Neural cell (in vitro differentiated cells): ENCODE results near the gene SLC4A3. TPM values are rescaled to one million over a fixed set of nuclear protein-coding genes. Genes with fewer than 3 reads are reported as not detected.

Experiments used
- H2AFZ ChIP-seq: fragments of 200-600, 300-800 bp; sonication (generic), shearing (Covaris generic); 2 replicates; pipeline ENCODE4 v1.6.0; 2014; ENCODE audit warnings: low read depth, mild to moderate bottlenecking, antibody characterized with exemption, low read length, moderate library complexity
- H3F3A ChIP-seq: fragments of 200-600 bp; shearing (Covaris generic); 2 replicates; pipeline ENCODE4 v1.6.1; 2016; ENCODE audit warnings: mild to moderate bottlenecking, moderate library complexity, mixed read lengths, antibody characterized with exemption, low read length; ENCODE audit not compliant: insufficient read depth, poor library complexity, severe bottlenecking
- H3K27ac ChIP-seq: fragments of 200-600, 300-800 bp; sonication (generic), shearing (Covaris generic); 2 replicates; pipeline ENCODE4 v1.5.1; 2014; ENCODE audit warnings: mild to moderate bottlenecking, low read length, moderate library complexity
- H3K27me3 ChIP-seq: fragments of 300-800, 200-600 bp; sonication (generic), shearing (Covaris generic); 2 replicates; pipeline ENCODE4 v1.6.0; 2014; ENCODE audit warnings: mild to moderate bottlenecking, low read depth, low read length, moderate library complexity; ENCODE audit not compliant: insufficient read depth
- H3K36me3 ChIP-seq: fragments of 300-800, 200-600 bp; sonication (generic), shearing (Covaris generic); 2 replicates; pipeline ENCODE4 v1.5.1; 2014; ENCODE audit warnings: mild to moderate bottlenecking, antibody characterized with exemption, low read length, moderate library complexity; ENCODE audit not compliant: insufficient read depth
- H3K4me2 ChIP-seq: fragments of 300-800, 200-600 bp; sonication (generic), shearing (Covaris generic); 2 replicates; pipeline ENCODE4 v1.6.0; 2014; ENCODE audit warnings: mild to moderate bottlenecking, low read length
- H3K4me3 ChIP-seq: fragments of 300-800, 200-600 bp; sonication (generic), shearing (Covaris generic); 2 replicates; pipeline ENCODE4 v1.5.1; 2014; ENCODE audit warnings: mild to moderate bottlenecking, low read length, moderate library complexity
- H3K79me2 ChIP-seq: fragments of 200-600 bp; shearing (Covaris generic); replicated peaks from 2 replicates; pipeline ENCODE4 v1.6.0; 2014; ENCODE audit warnings: mild to moderate bottlenecking, low read length, moderate library complexity; ENCODE audit not compliant: insufficient read depth
- H3K9ac ChIP-seq: fragments of 300-800, 200-600 bp; sonication (generic), shearing (Covaris generic); 2 replicates; pipeline ENCODE4 v1.6.1; 2016; ENCODE audit warnings: mild to moderate bottlenecking, low read length, mixed read lengths
- H3K9me2 ChIP-seq: fragments of 200-600 bp; shearing (Covaris generic); 2 replicates; pipeline ENCODE4 v1.6.1; 2016; ENCODE audit warnings: mild to moderate bottlenecking, low read length, mixed read lengths; ENCODE audit not compliant: insufficient read depth
- H3K9me3 ChIP-seq: fragments of 200-600, 300-800 bp; sonication (generic), shearing (Covaris generic); 2 replicates; pipeline ENCODE4 v1.6.1; 2016; ENCODE audit warnings: mild to moderate bottlenecking, mixed run types, low read length, moderate library complexity, mixed read lengths
- H4K20me1 ChIP-seq: fragments of 200-600 bp; shearing (Covaris generic); 2 replicates; pipeline ENCODE4 v1.6.1; 2016; ENCODE audit warnings: mild to moderate bottlenecking, mixed run types; ENCODE audit not compliant: insufficient read depth
- CTCF ChIP-seq: fragments of 450-650 bp; IDR thresholded peaks from 2 replicates; pipeline ENCODE4 v1.5.1; 2014; ENCODE audit warnings: antibody characterized with exemption, mild to moderate bottlenecking, moderate library complexity; ENCODE audit not compliant: poor library complexity, severe bottlenecking
- EP300 ChIP-seq: fragments of 450-650 bp; conservative IDR thresholded peaks from 2 replicates; pipeline ENCODE4 v1.6.1; 2014; ENCODE audit warnings: antibody characterized with exemption, mild to moderate bottlenecking, moderate library complexity; ENCODE audit not compliant: poor library complexity, severe bottlenecking
- EZH2 ChIP-seq: fragments of 200-600, 300-800 bp; shearing (Covaris generic), sonication (generic); IDR thresholded peaks from 2 replicates; pipeline ENCODE4 v1.6.1; 2014; ENCODE audit warnings: antibody characterized with exemption, low read length, borderline replicate concordance, mild to moderate bottlenecking; ENCODE audit not compliant: insufficient read depth, poor library complexity, severe bottlenecking
- MXI1 ChIP-seq: fragments of 450-650 bp; conservative IDR thresholded peaks from 2 replicates; pipeline ENCODE4 v1.6.1; 2014; ENCODE audit warnings: antibody characterized with exemption, mild to moderate bottlenecking; ENCODE audit not compliant: poor library complexity, severe bottlenecking
- POLR2AphosphoS5 ChIP-seq: IDR thresholded peaks from 2 replicates; pipeline ENCODE4 v1.6.1; 2012
- RAD21 ChIP-seq: fragments of 450-650 bp; conservative IDR thresholded peaks from 2 replicates; pipeline ENCODE4 v1.6.1; 2014; ENCODE audit warnings: antibody characterized with exemption, mild to moderate bottlenecking, moderate library complexity
- SMC3 ChIP-seq: fragments of 450-650 bp; conservative IDR thresholded peaks from 2 replicates; pipeline ENCODE4 v1.6.1; 2014; ENCODE audit warnings: antibody characterized with exemption, mild to moderate bottlenecking, moderate library complexity; ENCODE audit not compliant: poor library complexity
- TAF1 ChIP-seq: IDR thresholded peaks from 2 replicates; pipeline ENCODE4 v1.6.1; 2012; ENCODE audit warnings: low read depth
- polyA plus RNA-seq: library from polyadenylated mRNA; depleted of rRNA; stranded (reverse); fragments of >200 nt; gene quantifications from 2 replicates; pipeline ENCODE4 v1.2.3, GENCODE V29; 2014
- TF ChIP-seq, protein P1 (sequence below): IDR thresholded peaks from 2 replicates; pipeline ENCODE4 v1.6.1; 2012; ENCODE audit warnings: borderline replicate concordance

The SLC4A3 gene
- polyA plus RNA-seq, 1 donor from 2014 or later: 18.7 TPM

GRCh38 chr2:219672406-219672805 is 45.0 kb downstream of the SLC4A3 start:
- Histone ChIP-seq H3K4me2 (no peak overlapping the region), H3K4me3 (no peak overlapping the region), H3F3A (no peaks in the 10 kb centered on the region), H2AFZ (no peak overlapping the region), H3K9me3 (no peaks in the 10 kb centered on the region), H3K9me2 (no peaks in the 10 kb centered on the region), H3K79me2 (no peaks in the 10 kb centered on the region), H3K27me3 (no peaks in the 10 kb centered on the region), H3K9ac (no peak overlapping the region), H3K36me3 (no peaks in the 10 kb centered on the region), H3K27ac (no peak overlapping the region), H4K20me1 (no peaks in the 10 kb centered on the region)
- TF ChIP-seq SMC3 (no peak), MXI1 (no peak), RAD21 (no peak), EZH2 (no peak), EP300 (no peak), POLR2AphosphoS5 (no peak), CTCF (no peak), TAF1 (no peak)
- TF ChIP-seq, protein P1, sequence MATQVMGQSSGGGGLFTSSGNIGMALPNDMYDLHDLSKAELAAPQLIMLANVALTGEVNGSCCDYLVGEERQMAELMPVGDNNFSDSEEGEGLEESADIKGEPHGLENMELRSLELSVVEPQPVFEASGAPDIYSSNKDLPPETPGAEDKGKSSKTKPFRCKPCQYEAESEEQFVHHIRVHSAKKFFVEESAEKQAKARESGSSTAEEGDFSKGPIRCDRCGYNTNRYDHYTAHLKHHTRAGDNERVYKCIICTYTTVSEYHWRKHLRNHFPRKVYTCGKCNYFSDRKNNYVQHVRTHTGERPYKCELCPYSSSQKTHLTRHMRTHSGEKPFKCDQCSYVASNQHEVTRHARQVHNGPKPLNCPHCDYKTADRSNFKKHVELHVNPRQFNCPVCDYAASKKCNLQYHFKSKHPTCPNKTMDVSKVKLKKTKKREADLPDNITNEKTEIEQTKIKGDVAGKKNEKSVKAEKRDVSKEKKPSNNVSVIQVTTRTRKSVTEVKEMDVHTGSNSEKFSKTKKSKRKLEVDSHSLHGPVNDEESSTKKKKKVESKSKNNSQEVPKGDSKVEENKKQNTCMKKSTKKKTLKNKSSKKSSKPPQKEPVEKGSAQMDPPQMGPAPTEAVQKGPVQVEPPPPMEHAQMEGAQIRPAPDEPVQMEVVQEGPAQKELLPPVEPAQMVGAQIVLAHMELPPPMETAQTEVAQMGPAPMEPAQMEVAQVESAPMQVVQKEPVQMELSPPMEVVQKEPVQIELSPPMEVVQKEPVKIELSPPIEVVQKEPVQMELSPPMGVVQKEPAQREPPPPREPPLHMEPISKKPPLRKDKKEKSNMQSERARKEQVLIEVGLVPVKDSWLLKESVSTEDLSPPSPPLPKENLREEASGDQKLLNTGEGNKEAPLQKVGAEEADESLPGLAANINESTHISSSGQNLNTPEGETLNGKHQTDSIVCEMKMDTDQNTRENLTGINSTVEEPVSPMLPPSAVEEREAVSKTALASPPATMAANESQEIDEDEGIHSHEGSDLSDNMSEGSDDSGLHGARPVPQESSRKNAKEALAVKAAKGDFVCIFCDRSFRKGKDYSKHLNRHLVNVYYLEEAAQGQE: no peak

DNA sequence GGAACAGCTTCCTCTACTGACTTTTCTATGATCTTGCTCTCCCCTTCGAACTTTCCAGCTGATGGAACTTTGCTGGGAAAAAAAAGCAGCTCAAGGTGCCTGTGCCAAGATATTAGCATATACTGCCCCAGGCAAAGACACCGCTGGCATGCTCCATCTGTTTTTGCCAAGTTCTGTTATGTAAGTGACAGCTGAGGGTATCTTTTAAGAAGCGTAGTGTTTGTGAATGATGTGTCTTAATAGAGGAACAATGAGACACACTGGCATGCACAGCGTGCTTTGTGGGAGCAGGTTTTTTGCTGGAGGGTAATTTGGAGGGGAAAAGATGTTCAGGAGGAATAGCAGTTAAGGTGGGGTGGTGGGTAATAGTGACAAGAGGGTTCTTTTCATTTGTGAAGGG is 47.8 kb downstream of the SLC4A3 start:
- Histone ChIP-seq H3K4me2 (no peak overlapping the region), H3K9me2 (no peaks in the 10 kb centered on the region), H3F3A (no peaks in the 10 kb centered on the region), H3K9ac (no peak overlapping the region), H3K27ac (no peak overlapping the region), H3K79me2 (no peaks in the 10 kb centered on the region), H3K4me3 (no peak overlapping the region), H4K20me1 (no peaks in the 10 kb centered on the region), H3K27me3 (no peaks in the 10 kb centered on the region), H3K36me3 (no peaks in the 10 kb centered on the region), H3K9me3 (no peaks in the 10 kb centered on the region), H2AFZ (no peak overlapping the region)
- TF ChIP-seq POLR2AphosphoS5 (no peak), MXI1 (no peak), EZH2 (no peak), RAD21 (no peak), SMC3 (no peak), EP300 (no peak), TAF1 (no peak), CTCF (no peak)
- TF ChIP-seq, protein P1: no peak
